ENCODE data around the gene GPR18. TPM values are rescaled to one million over a fixed set of nuclear protein-coding genes. Genes with fewer than 3 reads are reported as not detected.

GPR18 gene
- not detected in 2 replicates for total RNA-seq

GRCh38 chr13:99258210-99258860 is at the start of gene GPR18:
GPR18 (minus strand) TSS chr13:99258379; CDS start chr13:99255872, 2,507 bp downstream.

DNA sequence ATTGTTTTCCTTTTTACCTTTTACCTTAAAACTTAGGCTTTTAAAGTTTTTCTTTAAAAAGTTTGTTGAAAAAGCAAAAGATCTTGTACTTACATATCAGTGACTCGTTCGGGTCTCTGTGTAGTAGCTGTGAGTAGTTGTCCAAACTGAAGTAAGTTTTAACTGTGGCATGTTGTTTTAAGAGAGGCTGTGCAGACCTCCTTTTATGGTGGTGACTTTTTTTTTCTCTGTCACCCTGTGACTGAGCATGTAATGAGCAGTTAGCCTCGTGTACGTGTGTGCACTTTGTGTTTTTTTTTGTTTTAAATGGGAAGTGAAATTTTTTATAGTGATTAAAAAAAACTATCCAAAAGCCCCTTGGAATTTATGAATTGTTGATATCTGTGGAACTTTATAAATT is 49.1 kb upstream of the GPR18 start, which contains the start of gene GPR183:
GPR183 (minus strand) TSS at position 153 of the 400 bp plus-strand sequence. CDS start 11,254 bp downstream, outside the sequence.

Other genes starting within 250 kb of the GPR18 start
- 34.4 and 40.6 TPM in 2 replicates for gene UBAC2, start 57.5 kb downstream of the GPR18 start, total RNA-seq
- gene GPR183, start 49.0 kb upstream of the GPR18 start, total RNA-seq: not detected in 2 replicates
- 109 and 148 TPM in 2 replicates for gene TM9SF2, start 243.1 kb upstream of the GPR18 start, total RNA-seq

Measured in epithelial cell of umbilical artery (primary cell).